ENCODE results near the gene CHD2.

CHD2 gene

GRCh38 chr15:93001881-93002280, 101.8 kb downstream of the CHD2 start:
- no peak for ATAC-seq
- Mint-ChIP-seq H3K4me3 (no peak overlapping the region), H3K4me1 (no peaks in the 10 kb centered on the region), H3K36me3 (ENCODE audit: low read depth) (peaks cover 66% of the 10 kb centered on the region), H3K9me3 (no peaks in the 10 kb centered on the region), H3K27ac (no peak overlapping the region), H3K27me3 (no peaks in the 10 kb centered on the region)
- no peak for DNase-seq

GRCh38 chr15:93005133-93005532, 105.0 kb downstream of the CHD2 start:
- Mint-ChIP-seq H3K4me3 (no peak overlapping the region), H3K27ac (peak overlapping the region; percentile 28), H3K9me3 (no peaks in the 10 kb centered on the region), H3K27me3 (no peaks in the 10 kb centered on the region), H3K36me3 (ENCODE audit: low read depth) (peaks cover 60% of the 10 kb centered on the region), H3K4me1 (no peaks in the 10 kb centered on the region)
- ATAC-seq, result no peak
- no peak for DNase-seq

GRCh38 chr15:93007994-93008393, 107.9 kb downstream of the CHD2 start:
- H3K36me3 Mint-ChIP-seq (ENCODE audit: low read depth), result peaks cover 59% of the 10 kb centered on the region
- H3K4me3 Mint-ChIP-seq, result no peak overlapping the region
- H3K9me3 Mint-ChIP-seq, result no peaks in the 10 kb centered on the region
- DNase-seq (no peak), ATAC-seq (no peak)
- H3K27me3 Mint-ChIP-seq, result no peaks in the 10 kb centered on the region
- H3K4me1 Mint-ChIP-seq, result no peaks in the 10 kb centered on the region
- H3K27ac Mint-ChIP-seq, result no peak overlapping the region

GRCh38 chr15:93012786-93013185, 112.7 kb downstream of the CHD2 start:
- ATAC-seq, result no peak
- H3K27ac Mint-ChIP-seq, result no peak overlapping the region

GRCh38 chr15:93017526-93017925, 117.4 kb downstream of the CHD2 start:
- H3K36me3 Mint-ChIP-seq (ENCODE audit: low read depth), result peaks cover 85% of the 10 kb centered on the region
- no peaks in the 10 kb centered on the region for H3K9me3 Mint-ChIP-seq
- DNase-seq, result no peak
- ATAC-seq, result no peak
- H3K4me1 Mint-ChIP-seq, result peaks cover 53% of the 10 kb centered on the region
- H3K27me3 Mint-ChIP-seq, result no peaks in the 10 kb centered on the region
- H3K4me3 Mint-ChIP-seq, result no peak overlapping the region
- peak overlapping the region; percentile 68 for H3K27ac Mint-ChIP-seq

More at GRCh38 chr15:93012786-93013185, 112.7 kb downstream of the CHD2 start:
- no peaks in the 10 kb centered on the region for H3K9me3 Mint-ChIP-seq
- H3K27me3 Mint-ChIP-seq, result no peaks in the 10 kb centered on the region
- peaks cover 7% of the 10 kb centered on the region for H3K4me1 Mint-ChIP-seq
- H3K4me3 Mint-ChIP-seq, result no peak overlapping the region
- no peak for DNase-seq
- peaks cover 70% of the 10 kb centered on the region for H3K36me3 Mint-ChIP-seq (ENCODE audit: low read depth)

GRCh38 chr15:93018574-93018973, 118.5 kb downstream of the CHD2 start:
- Mint-ChIP-seq H3K27ac (peak overlapping the region; percentile 44), H3K36me3 (ENCODE audit: low read depth) (peaks cover 86% of the 10 kb centered on the region), H3K27me3 (no peaks in the 10 kb centered on the region), H3K4me3 (no peak overlapping the region), H3K4me1 (peaks cover 63% of the 10 kb centered on the region), H3K9me3 (no peaks in the 10 kb centered on the region)
- DNase-seq (no peak), ATAC-seq (no peak)

GRCh38 chr15:93019090-93019489, 119.0 kb downstream of the CHD2 start:
- Mint-ChIP-seq H3K4me3 (no peak overlapping the region), H3K4me1 (peaks cover 68% of the 10 kb centered on the region), H3K27me3 (no peaks in the 10 kb centered on the region), H3K27ac (peak overlapping the region; percentile 44), H3K9me3 (no peaks in the 10 kb centered on the region), H3K36me3 (ENCODE audit: low read depth) (peaks cover 89% of the 10 kb centered on the region)
- DNase-seq (no peak), ATAC-seq (peak; percentile 37)

GRCh38 chr15:93019971-93020370, 119.8 kb downstream of the CHD2 start:
- H3K4me3 Mint-ChIP-seq, result no peak overlapping the region
- H3K36me3 Mint-ChIP-seq (ENCODE audit: low read depth), result peaks cover 90% of the 10 kb centered on the region
- DNase-seq, result no peak
- H3K9me3 Mint-ChIP-seq, result no peaks in the 10 kb centered on the region
- no peak for ATAC-seq
- H3K4me1 Mint-ChIP-seq, result peaks cover 77% of the 10 kb centered on the region
- H3K27ac Mint-ChIP-seq, result peak overlapping the region; percentile 81
- H3K27me3 Mint-ChIP-seq, result no peaks in the 10 kb centered on the region

- no peak for DNase-seq
- no peaks in the 10 kb centered on the region for H3K27me3 Mint-ChIP-seq
- H3K4me1 Mint-ChIP-seq, result peaks cover 89% of the 10 kb centered on the region
- ATAC-seq, result peak; percentile 62
- H3K9me3 Mint-ChIP-seq, result no peaks in the 10 kb centered on the region
- peak overlapping the region; percentile 81 for H3K27ac Mint-ChIP-seq
- peaks cover 84% of the 10 kb centered on the region for H3K36me3 Mint-ChIP-seq (ENCODE audit: low read depth)
- peak overlapping the region; percentile 39 for H3K4me3 Mint-ChIP-seq
Observed at GRCh38 chr15:93020976-93021772, 121.0 kb downstream of the CHD2 start.

- H3K9me3 Mint-ChIP-seq, result no peaks in the 10 kb centered on the region
- H3K4me1 Mint-ChIP-seq, result peaks cover 87% of the 10 kb centered on the region
- H3K27me3 Mint-ChIP-seq, result no peaks in the 10 kb centered on the region
- DNase-seq, result no peak
- peaks cover 65% of the 10 kb centered on the region for H3K36me3 Mint-ChIP-seq (ENCODE audit: low read depth)
- no peak overlapping the region for H3K4me3 Mint-ChIP-seq
- ATAC-seq, result no peak
- H3K27ac Mint-ChIP-seq, result peak overlapping the region; percentile 84
Observed at GRCh38 chr15:93024293-93024692, 124.2 kb downstream of the CHD2 start.

GRCh38 chr15:93024716-93025624, 124.8 kb downstream of the CHD2 start:
- Mint-ChIP-seq H3K36me3 (ENCODE audit: low read depth) (peaks cover 60% of the 10 kb centered on the region), H3K4me3 (peak overlapping the region; percentile 4), H3K27ac (peak overlapping the region; percentile 84), H3K4me1 (peaks cover 88% of the 10 kb centered on the region), H3K9me3 (no peaks in the 10 kb centered on the region), H3K27me3 (no peaks in the 10 kb centered on the region)
- DNase-seq (no peak), ATAC-seq (peak; percentile 11)

- Mint-ChIP-seq H3K4me3 (no peak overlapping the region), H3K9me3 (no peaks in the 10 kb centered on the region), H3K27me3 (no peaks in the 10 kb centered on the region), H3K27ac (peak overlapping the region; percentile 84), H3K36me3 (ENCODE audit: low read depth) (peaks cover 54% of the 10 kb centered on the region), H3K4me1 (peaks cover 86% of the 10 kb centered on the region)
- DNase-seq (no peak), ATAC-seq (no peak)
Observed at GRCh38 chr15:93025625-93025982, 125.5 kb downstream of the CHD2 start.

GRCh38 chr15:93026380-93026817, 126.3 kb downstream of the CHD2 start:
- H3K27ac Mint-ChIP-seq, result peak overlapping the region; percentile 84
- H3K36me3 Mint-ChIP-seq (ENCODE audit: low read depth), result peaks cover 47% of the 10 kb centered on the region
- H3K4me1 Mint-ChIP-seq, result peaks cover 79% of the 10 kb centered on the region

GRCh38 chr15:93027413-93027812, 127.3 kb downstream of the CHD2 start:
- Mint-ChIP-seq H3K27me3 (no peaks in the 10 kb centered on the region), H3K9me3 (no peaks in the 10 kb centered on the region), H3K4me3 (no peak overlapping the region), H3K27ac (no peak overlapping the region), H3K4me1 (peaks cover 69% of the 10 kb centered on the region), H3K36me3 (ENCODE audit: low read depth) (peaks cover 37% of the 10 kb centered on the region)
- no peak for DNase-seq
- ATAC-seq, result no peak

More at GRCh38 chr15:93026380-93026817, 126.3 kb downstream of the CHD2 start:
- DNase-seq, result no peak
- Mint-ChIP-seq H3K9me3 (no peaks in the 10 kb centered on the region), H3K27me3 (no peaks in the 10 kb centered on the region), H3K4me3 (no peak overlapping the region)
- ATAC-seq, result no peak

All from activated naive CD8-positive, alpha-beta T cell treated with anti-CD3 and anti-CD28 coated beads, Interleukin-2, amount 50 U/mL, for 24 hours (primary cell).